ENCODE measurements around the gene OR8K3. TPM values are rescaled to one million over a fixed set of nuclear protein-coding genes. Genes with fewer than 3 reads are reported as not detected.

Gene OR8K3
- not detected in 2 replicates for polyA plus RNA-seq (2011; rRNA removed)
- not detected in 2 replicates for polyA plus RNA-seq (2012; cell fraction: cytosol; rRNA removed)
- not detected in 2 replicates for polyA plus RNA-seq (2012; cell fraction: nucleus; rRNA removed)
- polyA plus RNA-seq (2017; fragmentation: RNase III; extraction: RNeasy Plus Mini Kit Qiagen cat#74134 plus additional on column Dnase treatment), result not detected in 3 replicates
- not detected in 2 replicates for polyA minus RNA-seq (2011; rRNA and poly(A)+ RNA removed)

DNA sequence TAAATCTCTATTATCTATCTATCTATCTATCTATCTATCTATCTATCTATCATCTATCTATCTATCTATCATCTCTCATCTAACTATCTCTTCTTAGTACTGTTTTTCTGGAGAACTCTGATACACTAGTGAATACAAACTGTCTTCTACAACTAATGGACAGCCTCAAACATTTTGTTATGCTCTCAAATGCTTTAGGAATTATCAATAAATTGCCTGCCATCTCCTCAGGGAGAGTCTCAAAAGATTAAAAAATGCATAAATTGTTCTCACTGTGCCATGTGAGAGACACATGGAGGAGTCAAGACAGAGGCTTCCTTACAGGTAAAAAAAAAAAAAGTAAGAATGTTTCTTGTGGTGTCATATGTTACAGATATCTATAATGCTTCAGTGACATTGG, at the start of gene OR8K3:
OR8K3 (plus strand) TSS at position 301 of the 400 bp plus-strand sequence. CDS start 3,163 bp downstream, outside the sequence.
- H3K27ac ChIP-seq, result no peak within 1 kb of the TSS
- ChIA-PET CTCF (no interaction called here), POLR2A (no interaction called here)
- no peaks in the 10 kb centered on the region for H3K9me3 ChIP-seq
- ATAC-seq (no peak), FAIRE-seq (no peak), DNase-seq (ENCODE audit: low read depth in 1 of 2, low spot score in 1 of 2) (no peak)
- H3K4me2 ChIP-seq, result no peak within 1 kb of the TSS
- TF ChIP-seq HOXB5 (CRISPR knock-in tag; IDR thresholded peaks at IDR 0.05), result no peak
- TF ChIP-seq, protein P1, sequence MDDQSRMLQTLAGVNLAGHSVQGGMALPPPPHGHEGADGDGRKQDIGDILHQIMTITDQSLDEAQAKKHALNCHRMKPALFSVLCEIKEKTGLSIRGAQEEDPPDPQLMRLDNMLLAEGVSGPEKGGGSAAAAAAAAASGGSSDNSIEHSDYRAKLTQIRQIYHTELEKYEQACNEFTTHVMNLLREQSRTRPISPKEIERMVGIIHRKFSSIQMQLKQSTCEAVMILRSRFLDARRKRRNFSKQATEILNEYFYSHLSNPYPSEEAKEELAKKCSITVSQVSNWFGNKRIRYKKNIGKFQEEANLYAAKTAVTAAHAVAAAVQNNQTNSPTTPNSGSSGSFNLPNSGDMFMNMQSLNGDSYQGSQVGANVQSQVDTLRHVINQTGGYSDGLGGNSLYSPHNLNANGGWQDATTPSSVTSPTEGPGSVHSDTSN (IDR thresholded peaks at IDR 0.05), result no peak
- no peak for TF ChIP-seq MAFK (IDR thresholded peaks at IDR 0.05; ENCODE audit: partially characterized antibody)
- TF ChIP-seq KDM5A (IDR thresholded peaks at IDR 0.05), result no peak
- no peak for TF ChIP-seq KDM1A (IDR thresholded peaks at IDR 0.05; ENCODE audit: low read depth)
- no peak for TF ChIP-seq ZC3H11A (IDR thresholded peaks at IDR 0.05)
- H3K4me1 ChIP-seq, result no peaks in the 10 kb centered on the region
- H3K4me3 ChIP-seq, result no peak within 1 kb of the TSS

DNA sequence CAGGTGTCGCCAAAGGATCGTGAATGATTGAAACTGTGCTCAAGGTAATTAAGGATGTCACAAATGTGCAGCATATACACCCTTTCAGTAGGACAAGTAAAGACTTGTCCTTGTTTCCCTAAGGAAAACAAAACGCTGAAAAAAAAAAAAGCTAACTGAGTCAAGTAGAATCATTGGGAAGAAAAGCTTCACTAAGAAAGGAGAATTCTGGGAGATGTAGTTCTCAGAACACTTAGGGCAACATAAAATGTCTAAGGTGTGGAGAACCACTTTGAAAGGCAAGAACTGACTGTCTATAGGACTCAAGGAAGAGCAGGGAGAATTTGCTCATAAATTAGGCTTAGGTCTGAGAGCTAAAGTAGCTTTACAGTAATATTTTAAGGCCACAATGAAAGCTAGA, 43.9 kb upstream of the OR8K3 start:
- Histone ChIP-seq H3K4me3 (no peak overlapping the region), H3K9me3 (no peaks in the 10 kb centered on the region; the same call in 2 of the 3 replicates), H3K27ac (no peak overlapping the region), H3K4me2 (no peak overlapping the region), H3K4me1 (no peaks in the 10 kb centered on the region)
- DNase-seq (ENCODE audit: low read depth in 1 of 2, low spot score in 1 of 2) (no peak), FAIRE-seq (no peak), ATAC-seq (no peak)
- WGBS (ENCODE audit: missing lambda C conversion rate), result 2% methylated on average over 3 of the region's 3 CpGs
- TF ChIP-seq EHF (CRISPR knock-in tag; IDR thresholded peaks at IDR 0.05) (no peak), CEBPB (IDR thresholded peaks at IDR 0.05) (no peak), RFX5 (IDR thresholded peaks at IDR 0.05) (no peak), ZFP36 (IDR thresholded peaks at IDR 0.05; ENCODE audit: borderline replicate concordance, partially characterized antibody) (no peak), FOSB (CRISPR knock-in tag; IDR thresholded peaks at IDR 0.05) (no peak), HOXB13 (CRISPR knock-in tag; IDR thresholded peaks at IDR 0.05; ENCODE audit: low read depth) (no peak), HOXA7 (CRISPR knock-in tag; IDR thresholded peaks at IDR 0.05) (no peak), EHMT2 (IDR thresholded peaks at IDR 0.05; ENCODE audit: low read depth) (no peak), HDAC2 (IDR thresholded peaks at IDR 0.05) (no peak), TP53 (CRISPR knock-in tag; IDR thresholded peaks at IDR 0.05) (no peak), HOXB5 (CRISPR knock-in tag; IDR thresholded peaks at IDR 0.05) (no peak), PHF8 (IDR thresholded peaks at IDR 0.05; ENCODE audit: borderline replicate concordance, low read depth) (no peak), CBX2 (IDR thresholded peaks at IDR 0.05; ENCODE audit: borderline replicate concordance, low read depth) (no peak), CBX8 (IDR thresholded peaks at IDR 0.05) (no peak)
- TF ChIP-seq, protein P2, sequence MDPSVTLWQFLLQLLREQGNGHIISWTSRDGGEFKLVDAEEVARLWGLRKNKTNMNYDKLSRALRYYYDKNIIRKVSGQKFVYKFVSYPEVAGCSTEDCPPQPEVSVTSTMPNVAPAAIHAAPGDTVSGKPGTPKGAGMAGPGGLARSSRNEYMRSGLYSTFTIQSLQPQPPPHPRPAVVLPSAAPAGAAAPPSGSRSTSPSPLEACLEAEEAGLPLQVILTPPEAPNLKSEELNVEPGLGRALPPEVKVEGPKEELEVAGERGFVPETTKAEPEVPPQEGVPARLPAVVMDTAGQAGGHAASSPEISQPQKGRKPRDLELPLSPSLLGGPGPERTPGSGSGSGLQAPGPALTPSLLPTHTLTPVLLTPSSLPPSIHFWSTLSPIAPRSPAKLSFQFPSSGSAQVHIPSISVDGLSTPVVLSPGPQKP (IDR thresholded peaks at IDR 0.05; ENCODE audit: low read depth, low read length), result no peak
- TF ChIP-seq, protein P3, sequence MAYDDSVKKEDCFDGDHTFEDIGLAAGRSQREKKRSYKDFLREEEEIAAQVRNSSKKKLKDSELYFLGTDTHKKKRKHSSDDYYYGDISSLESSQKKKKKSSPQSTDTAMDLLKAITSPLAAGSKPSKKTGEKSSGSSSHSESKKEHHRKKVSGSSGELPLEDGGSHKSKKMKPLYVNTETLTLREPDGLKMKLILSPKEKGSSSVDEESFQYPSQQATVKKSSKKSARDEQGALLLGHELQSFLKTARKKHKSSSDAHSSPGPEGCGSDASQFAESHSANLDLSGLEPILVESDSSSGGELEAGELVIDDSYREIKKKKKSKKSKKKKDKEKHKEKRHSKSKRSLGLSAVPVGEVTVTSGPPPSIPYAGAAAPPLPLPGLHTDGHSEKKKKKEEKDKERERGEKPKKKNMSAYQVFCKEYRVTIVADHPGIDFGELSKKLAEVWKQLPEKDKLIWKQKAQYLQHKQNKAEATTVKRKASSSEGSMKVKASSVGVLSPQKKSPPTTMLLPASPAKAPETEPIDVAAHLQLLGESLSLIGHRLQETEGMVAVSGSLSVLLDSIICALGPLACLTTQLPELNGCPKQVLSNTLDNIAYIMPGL (CRISPR knock-in tag; IDR thresholded peaks at IDR 0.05; ENCODE audit: borderline replicate concordance), result no peak
- CTCF ChIA-PET, result interaction anchor here (0.9 to 1.0 kb wide), 2 partner anchors 23 to 36 kb away, joined by 3 to 4 read pairs; no protein-coding TSS in a partner anchor
- POLR2A ChIA-PET, result no interaction called here

DNA sequence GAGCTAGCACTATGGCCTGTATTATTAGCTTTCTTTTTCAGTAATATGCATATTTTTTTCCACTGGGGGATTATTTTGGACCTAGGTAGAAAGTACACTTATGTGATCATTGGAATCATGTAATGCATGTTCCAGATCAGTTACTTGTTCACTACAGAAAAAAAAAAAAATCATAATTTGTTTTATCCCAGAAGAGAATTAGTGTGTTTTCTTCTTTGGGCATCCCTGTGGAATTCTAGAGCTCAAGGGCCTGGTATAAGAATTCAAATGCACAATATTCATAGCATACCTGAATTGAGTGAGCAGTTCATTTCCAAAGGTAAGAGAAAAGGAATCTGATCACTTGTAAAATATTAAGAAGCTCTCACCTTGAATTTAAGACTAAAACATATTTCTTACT, 41.1 kb upstream of the OR8K3 start, which contains the start of gene OR5T1:
OR5T1 (plus strand) TSS at position 301 of the 400 bp plus-strand sequence. CDS start 1,485 bp downstream, outside the sequence.
- no peak for DNase-seq (ENCODE audit: low read depth in 1 of 2, low spot score in 1 of 2)
- CTCF ChIA-PET, result no interaction called here
- TF ChIP-seq ATOH8 (CRISPR knock-in tag; IDR thresholded peaks at IDR 0.05; ENCODE audit: low read depth) (no peak), HEYL (CRISPR knock-in tag; IDR thresholded peaks at IDR 0.05) (no peak), USF2 (IDR thresholded peaks at IDR 0.05) (no peak), FOSB (CRISPR knock-in tag; IDR thresholded peaks at IDR 0.05) (no peak), MAFK (IDR thresholded peaks at IDR 0.05; ENCODE audit: partially characterized antibody) (no peak)
- H3K4me3 ChIP-seq, result no peak within 1 kb of the TSS
- FAIRE-seq, result no peak
- H3K4me2 ChIP-seq, result no peak within 1 kb of the TSS
- H3K27ac ChIP-seq, result no peak within 1 kb of the TSS
- ATAC-seq, result no peak
- no peaks in the 10 kb centered on the region for H3K9me3 ChIP-seq
- POLR2A ChIA-PET, result no interaction called here
- no peaks in the 10 kb centered on the region for H3K4me1 ChIP-seq
